OCI-LY7 (cell line): ENCODE results near the gene GTPBP8. TPM values are rescaled to one million over a fixed set of nuclear protein-coding genes. Genes with fewer than 3 reads are reported as not detected.

ENCODE experiments used
- BruUV-seq: library from RNA; stranded (reverse); fragments of 400-500 nt; replicated peaks from 2 replicates; lab custom pipeline; 2021; lab: Mats Ljungman, UMichigan
- CTCF ChIA-PET: fragments of 300-600 bp; sonication (Branson Sonifier 250); formaldehyde crosslinking; loops from one replicate; lab custom pipeline; 2022; ENCODE audit warnings: antibody characterized with exemption; ENCODE audit not compliant: unreplicated experiment; lab: Charles Lee
- POLR2A ChIA-PET: fragments of 300-600 bp; sonication (Branson Sonifier 250); formaldehyde crosslinking; loops from one replicate; lab custom pipeline; 2022; ENCODE audit warnings: antibody characterized with exemption; lab: Charles Lee
- DNase-seq: peaks from one replicate; pipeline ENCODE4 v3.0.0-alpha.2; 2015; ENCODE audit warnings: low spot score
- H2AFZ ChIP-seq: fragments of 200-600 bp; sonication (generic), shearing (Covaris generic); 2 replicates; pipeline ENCODE4 v1.6.1; 2014; ENCODE audit warnings: mild to moderate bottlenecking, antibody characterized with exemption, low read length, moderate library complexity
- H3K27ac ChIP-seq: fragments of 200-600 bp; sonication (generic); 2 replicates; pipeline ENCODE4 v1.5.1; 2014; ENCODE audit warnings: mixed run types, low read depth, mild to moderate bottlenecking, moderate library complexity, low read length, inconsistent platforms; ENCODE audit not compliant: poor library complexity, severe bottlenecking
- H3K36me3 ChIP-seq: fragments of 200-600 bp; sonication (generic); 2 replicates; pipeline ENCODE4 v1.6.1; 2014; ENCODE audit warnings: mild to moderate bottlenecking, antibody characterized with exemption, low read length, moderate library complexity, mixed read lengths; ENCODE audit not compliant: insufficient read depth
- H3K4me1 ChIP-seq: fragments of 200-600 bp; sonication (generic); 2 replicates; pipeline ENCODE4 v1.5.1; 2014; ENCODE audit warnings: mild to moderate bottlenecking, low read length; ENCODE audit not compliant: insufficient read depth, poor library complexity, severe bottlenecking
- H3K4me2 ChIP-seq: fragments of 200-600 bp; sonication (generic); 2 replicates; pipeline ENCODE4 v1.6.1; 2014; ENCODE audit warnings: mild to moderate bottlenecking, low read length
- H3K4me3 ChIP-seq: fragments of 200-600 bp; sonication (generic); 2 replicates; pipeline ENCODE4 v1.5.1; 2014; ENCODE audit warnings: mild to moderate bottlenecking, low read depth, low read length; ENCODE audit not compliant: poor library complexity, severe bottlenecking
- H3K79me2 ChIP-seq: fragments of 200-600 bp; sonication (generic); 2 replicates; pipeline ENCODE4 v1.6.1; 2016; ENCODE audit warnings: low read depth, mild to moderate bottlenecking, low read length, moderate library complexity, mixed read lengths; ENCODE audit not compliant: insufficient read depth
- H3K9me2 ChIP-seq: fragments of 200-600 bp; sonication (generic); 2 replicates; pipeline ENCODE4 v1.6.1; 2016; ENCODE audit warnings: mild to moderate bottlenecking, low read length, mixed read lengths; ENCODE audit not compliant: insufficient read depth
- H3K9me3 ChIP-seq: fragments of 200-600 bp; sonication (generic); 2 replicates; pipeline ENCODE4 v1.6.1; 2014; ENCODE audit warnings: mild to moderate bottlenecking, mixed run types, low read length, mixed read lengths
- H4K20me1 ChIP-seq: fragments of 200-600 bp; sonication (generic); 2 replicates; pipeline ENCODE4 v1.6.1; 2014; ENCODE audit warnings: mild to moderate bottlenecking, antibody characterized with exemption, low read length, moderate library complexity, mixed read lengths; ENCODE audit not compliant: insufficient read depth
- CTCF ChIP-seq: fragments of 200-600 bp; sonication (generic); conservative IDR thresholded peaks from 2 replicates; pipeline ENCODE4 v1.5.1; 2014; ENCODE audit warnings: mild to moderate bottlenecking, antibody characterized with exemption, low read length, moderate library complexity, mixed read lengths
- EZH2phosphoT487 ChIP-seq: fragments of 200-600 bp; sonication (generic); IDR thresholded peaks from 2 replicates; pipeline ENCODE4 v1.6.1; 2018; ENCODE audit warnings: low read depth, borderline replicate concordance, mild to moderate bottlenecking, mixed run types, antibody characterized with exemption, low read length, moderate library complexity, mixed read lengths
- intact Hi-C: fragments of 100-400 bp; cut with micrococcal nuclease; formaldehyde crosslinking; loops from one replicate; pipeline ENCODE4 v1.10.0; 2022; ENCODE audit not compliant: unreplicated experiment
- total RNA-seq, 2 experiments: library from RNA; depleted of rRNA in 1 of 2; stranded (reverse); fragments of >200 nt in 1 of 2; shearing (Covaris generic) in 1 of 2; gene quantifications; 2 replicates each; pipeline ENCODE4 v1.2.3, GENCODE V29; 2014 to 2022

GTPBP8 gene
- total RNA-seq, 2 experiments from 2014 or later = 21.9 to 23.8 TPM

- ChIA-PET POLR2A (interaction anchor here (0.6 kb wide), 1 partner anchor 340 kb away, joined by 5 read pairs; no protein-coding TSS in a partner anchor), CTCF (no interaction called here)
- Histone ChIP-seq H2AFZ (no peak overlapping the region), H3K9me3 (no peaks in the 10 kb centered on the region), H3K9me2 (no peaks in the 10 kb centered on the region), H3K36me3 (no peaks in the 10 kb centered on the region), H3K4me1 (no peaks in the 10 kb centered on the region), H3K4me2 (no peak overlapping the region), H3K4me3 (no peak overlapping the region), H3K79me2 (no peaks in the 10 kb centered on the region), H4K20me1 (no peaks in the 10 kb centered on the region), H3K27ac (no peak overlapping the region)
- BruUV-seq = no TSS peak
- intact Hi-C loops = no loop called here
- DNase-seq = no peak
- TF ChIP-seq CTCF (no peak), EZH2phosphoT487 (no peak)
Observed at GRCh38 chr3:112956351-112956750, 34.4 kb upstream of the GTPBP8 start.

DNA sequence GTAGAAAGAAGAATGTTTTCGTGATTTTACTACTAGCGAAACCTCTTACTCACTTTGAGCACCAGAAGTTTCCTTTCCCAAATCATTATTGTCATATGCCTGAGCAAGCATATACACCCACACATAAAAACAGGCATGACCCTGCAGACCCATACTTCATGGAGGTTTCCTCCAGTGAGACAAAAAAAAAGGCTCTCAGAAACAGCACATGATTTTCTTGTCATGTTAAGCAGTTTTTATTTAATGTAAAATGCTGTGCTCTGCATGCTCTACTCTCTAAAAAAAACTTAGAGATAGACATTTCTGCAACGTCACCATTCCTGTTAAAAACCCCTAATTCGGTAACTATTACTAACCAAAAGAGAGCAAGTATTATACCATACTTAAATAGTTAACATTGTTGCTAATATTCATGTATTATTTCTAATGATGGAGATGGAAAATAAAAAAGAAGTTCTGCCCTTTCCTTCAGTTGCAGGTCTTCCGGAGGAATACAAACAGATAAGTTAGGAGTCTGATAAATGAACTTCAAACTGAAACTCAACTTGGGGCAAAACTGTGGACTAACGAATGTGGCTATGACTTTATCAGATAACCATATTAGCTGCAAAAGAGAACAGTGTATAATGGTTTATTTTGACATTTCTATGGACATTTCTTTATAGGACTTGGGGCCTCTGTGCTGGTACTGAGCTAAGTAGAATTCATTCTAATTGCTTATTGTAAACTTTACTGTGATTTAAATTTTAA lies 31.8 kb upstream of the GTPBP8 start:
- DNase-seq = no peak
- no peaks in the 10 kb centered on the region for H3K36me3 ChIP-seq
- H3K4me3 ChIP-seq = no peak overlapping the region
- H3K4me1 ChIP-seq = no peaks in the 10 kb centered on the region
- no peak overlapping the region for H3K4me2 ChIP-seq
- ChIA-PET CTCF (no interaction called here), POLR2A (interaction anchor here (0.5 to 1.5 kb wide), 2 partner anchors 14 to 1245 kb away, joined by 3 to 4 read pairs; no protein-coding TSS in a partner anchor)
- H4K20me1 ChIP-seq = no peaks in the 10 kb centered on the region
- H2AFZ ChIP-seq = no peak overlapping the region
- no peaks in the 10 kb centered on the region for H3K79me2 ChIP-seq
- BruUV-seq = no TSS peak
- 0 out of 2 replicates have a peak, but pooled peaks cover 6% of the 10 kb centered on the region for H3K9me3 ChIP-seq
- intact Hi-C loops = no loop called here
- no peak overlapping the region for H3K27ac ChIP-seq
- no peak for TF ChIP-seq EZH2phosphoT487
- TF ChIP-seq CTCF = no peak
- H3K9me2 ChIP-seq = no peaks in the 10 kb centered on the region

GRCh38 chr3:112963683-112964082 lies 27.1 kb upstream of the GTPBP8 start:
- no TSS peak for BruUV-seq
- POLR2A ChIA-PET = no interaction called here

More at GRCh38 chr3:112963683-112964082, 27.1 kb upstream of the GTPBP8 start:
- Histone ChIP-seq H3K79me2 (no peaks in the 10 kb centered on the region), H2AFZ (no peak overlapping the region), H3K36me3 (no peaks in the 10 kb centered on the region), H3K4me2 (no peak overlapping the region), H3K9me2 (no peaks in the 10 kb centered on the region), H3K9me3 (0 out of 2 replicates have a peak, but pooled peaks cover 6% of the 10 kb centered on the region), H4K20me1 (no peaks in the 10 kb centered on the region), H3K4me1 (no peaks in the 10 kb centered on the region), H3K4me3 (no peak overlapping the region), H3K27ac (no peak overlapping the region)
- CTCF ChIA-PET = no interaction called here
- no peak for DNase-seq
- intact Hi-C loops = no loop called here
- no peak for TF ChIP-seq EZH2phosphoT487
